ENCODE measurements around the gene NAALADL2. TPM values are rescaled to one million over a fixed set of nuclear protein-coding genes. Genes with fewer than 3 reads are reported as not detected.

NAALADL2 gene
- total and polyA plus RNA-seq, 9 of the 15 experiments (the other 6 are each of a cell fraction or from before 2014, with no cell fraction given), result 0.29 to 1.1 (median 0.79) TPM; not detected in 1

- no peak for TF ChIP-seq ZMIZ1 (IDR thresholded peaks at IDR 0.05; ENCODE audit: low read depth in 2 of 2, low read length in 2 of 2)
- no peak for TF ChIP-seq CSDE1 (IDR thresholded peaks at IDR 0.05)
- no peak for TF ChIP-seq BCL6 (CRISPR knock-in tag; IDR thresholded peaks at IDR 0.05)
- TF ChIP-seq SAP30 (IDR thresholded peaks at IDR 0.05; ENCODE audit: borderline replicate concordance, insufficient read depth, low read depth, low read length, poor library complexity, severe bottlenecking), result no peak
- TF ChIP-seq NFXL1 (CRISPR knock-in tag; IDR thresholded peaks at IDR 0.05), result no peak
Measured at GRCh38 chr3:174945276-174945675, 86.1 kb downstream of the NAALADL2 start (continued).

GRCh38 chr3:174945951-174946350 is 86.8 kb downstream of the NAALADL2 start:
- FAIRE-seq, result no peak
- intact Hi-C loops (cut with micrococcal nuclease) (no loop called here), in situ Hi-C loops (cut with MboI) (no loop called here)
- Histone ChIP-seq H4K20me1 (replicated peaks; ENCODE audit: control insufficient read depth, insufficient read depth, low read length) (no peaks in the 10 kb centered on the region), H3K27ac (ENCODE audit: extremely low read depth, low read depth, low read length) (no peak overlapping the region), H3K4me3 (no peak overlapping the region), H3K9ac (ENCODE audit: insufficient read depth in 1 of 2, low read depth in 2 of 2, low read length in 2 of 2) (no peak overlapping the region), H2AFZ (ENCODE audit: low read depth, low read length) (no peak overlapping the region), H3K9me3 (replicated peaks; ENCODE audit: control insufficient read depth, insufficient read depth, low read depth, low read length) (no peaks in the 10 kb centered on the region), H3K4me1 (replicated peaks in 1 of 2; ENCODE audit: control insufficient read depth in 2 of 2, insufficient read depth in 2 of 2, low read length in 2 of 2) (no peaks in the 10 kb centered on the region), H3K4me2 (ENCODE audit: insufficient read depth, low read length) (no peak overlapping the region), H3K27me3 (ENCODE audit: control insufficient read depth in 2 of 2, insufficient read depth in 2 of 2, low read length in 2 of 2) (no peaks in the 10 kb centered on the region), H3K79me2 (ENCODE audit: control insufficient read depth, insufficient read depth, low read length) (no peaks in the 10 kb centered on the region), H3K9me1 (ENCODE audit: control insufficient read depth, insufficient read depth, low read length) (no peaks in the 10 kb centered on the region), H3K36me3 (ENCODE audit: control insufficient read depth, insufficient read depth, low read length) (no peaks in the 10 kb centered on the region)
- 0% methylated on average over 1 of the region's 2 CpGs for WGBS (ENCODE audit: insufficient coverage, low coverage, missing lambda C conversion rate)
- BruUV-seq (replicated peaks), result no TSS peak
- ATAC-seq, result no peak
- CTCF ChIA-PET (ENCODE audit: low intra/inter-chr PET ratio), result no interaction called here
- POLR2A ChIA-PET, result no interaction called here
- no peak for DNase-seq (ENCODE audit: extremely low read depth in 1 of 4, low spot score in 3 of 4)
- TF ChIP-seq SRF (CRISPR knock-in tag; IDR thresholded peaks at IDR 0.05), result no peak
- no peak for TF ChIP-seq ZFP91 (CRISPR knock-in tag; IDR thresholded peaks at IDR 0.05)
- TF ChIP-seq TFAP4 (CRISPR knock-in tag; IDR thresholded peaks at IDR 0.05; ENCODE audit: borderline replicate concordance), result no peak
- no peak for TF ChIP-seq ZNF384 (IDR thresholded peaks at IDR 0.05; ENCODE audit: low read depth, low read length)
- TF ChIP-seq ZNF133 (CRISPR knock-in tag; IDR thresholded peaks at IDR 0.05), result no peak
- TF ChIP-seq ZSCAN29 (IDR thresholded peaks at IDR 0.05), result no peak
- no peak for TF ChIP-seq SMARCE1 (IDR thresholded peaks at IDR 0.05)
- no peak for TF ChIP-seq RBM14 (IDR thresholded peaks at IDR 0.05; ENCODE audit: borderline replicate concordance, insufficient read depth, low read depth, low read length)
- no peak for TF ChIP-seq DEAF1 (CRISPR knock-in tag; IDR thresholded peaks at IDR 0.05)
- no peak for TF ChIP-seq L3MBTL2 (IDR thresholded peaks at IDR 0.05)
